Endothelial cell of umbilical vein (primary cell): ENCODE data around the gene LRRFIP2. TPM values are rescaled to one million over a fixed set of nuclear protein-coding genes. Genes with fewer than 3 reads are reported as not detected.

Experiments
- BruUV-seq: library from RNA; stranded (reverse); fragments of 400-500 nt; replicated peaks from 2 replicates; lab custom pipeline; 2021; lab: Mats Ljungman, UMichigan
- CTCF ChIA-PET: fragments of 300-600, 350-600 bp; sonication (Branson Sonifier 250); formaldehyde crosslinking; loops from one replicate; lab custom pipeline; 2021; ENCODE audit warnings: antibody characterized with exemption, inconsistent platforms; lab: Charles Lee
- POLR2A ChIA-PET: fragments of 300-600, 350-600 bp; sonication (Branson Sonifier 250); formaldehyde crosslinking; loops from one replicate; lab custom pipeline; 2021; ENCODE audit warnings: antibody characterized with exemption, inconsistent platforms; lab: Charles Lee
- DNase-seq: peaks from one replicate; pipeline ENCODE4 v3.0.0-alpha.2; 2011; ENCODE audit warnings: low read depth, low spot score
- FAIRE-seq: peaks from 2 replicates; lab custom pipeline; 2011; peaks lifted over from hg19 to GRCh38; lab: Jason Lieb, UNC
- H2AFZ ChIP-seq: 2 replicates; pipeline ENCODE4 v1.6.0; 2012; ENCODE audit warnings: low read depth, low read length, control low read depth, inconsistent platforms
- H3K27ac ChIP-seq: 2 replicates; pipeline ENCODE4 v1.5.1; 2011; ENCODE audit warnings: low read depth, mild to moderate bottlenecking, control low read depth, low read length, moderate library complexity; ENCODE audit not compliant: insufficient read depth
- H3K27me3 ChIP-seq, 2 experiments: 2 replicates each; pipeline versions ENCODE4 v1.6.0 to v1.6.1; 2011; ENCODE audit warnings: low read length in 2 of 2, mixed read lengths in 1 of 2; ENCODE audit not compliant: control insufficient read depth in 2 of 2, insufficient read depth in 2 of 2
- H3K36me3 ChIP-seq, 2 experiments: 2 replicates in 1 of 2; 3 replicates in 1 of 2; pipeline ENCODE4 v1.5.1; 2011; ENCODE audit warnings: low read length in 2 of 2, mild to moderate bottlenecking in 1 of 2, moderate library complexity in 1 of 2; ENCODE audit not compliant: control insufficient read depth in 2 of 2, insufficient read depth in 2 of 2; ENCODE audit errors: extremely low read depth in 1 of 2
- H3K4me1 ChIP-seq: 3 replicates; pipeline ENCODE4 v1.5.1; 2011; ENCODE audit warnings: mild to moderate bottlenecking, low read length; ENCODE audit not compliant: control insufficient read depth, insufficient read depth; ENCODE audit errors: extremely low read depth
- H3K4me2 ChIP-seq: 2 replicates; pipeline ENCODE4 v1.6.1; 2011; ENCODE audit warnings: low read length, control low read depth, mixed read lengths; ENCODE audit not compliant: insufficient read depth
- H3K4me3 ChIP-seq, 3 experiments: fragments of 200-600 bp in 1 of 3; sonication (generic), shearing (Covaris generic) in 1 of 3; replicated peaks in 1 of 3; 2 replicates each; pipeline ENCODE4 v1.5.1; 2011 to 2016; ENCODE audit warnings: control low read depth in 3 of 3, low read length in 3 of 3, mild to moderate bottlenecking in 2 of 3, inconsistent platforms in 1 of 3, low read depth in 1 of 3, moderate library complexity in 1 of 3; ENCODE audit not compliant: insufficient read depth in 1 of 3
- H3K79me2 ChIP-seq: 2 replicates; pipeline ENCODE4 v1.6.0; 2012; ENCODE audit warnings: low read length, inconsistent platforms; ENCODE audit not compliant: control insufficient read depth, insufficient read depth
- H3K9ac ChIP-seq: replicated peaks from 2 replicates; pipeline ENCODE3; 2011; ENCODE audit warnings: low read length, control low read depth; ENCODE audit not compliant: insufficient read depth; ENCODE audit errors: extremely low read depth
- H3K9me1 ChIP-seq: replicated peaks from 3 replicates; pipeline ENCODE4 v1.6.0; 2011; ENCODE audit warnings: mild to moderate bottlenecking, low read length; ENCODE audit not compliant: control insufficient read depth, insufficient read depth; ENCODE audit errors: extremely low read depth
- H3K9me3 ChIP-seq: replicated peaks from 2 replicates; pipeline ENCODE4 v1.5.1; 2012; ENCODE audit warnings: low read length, inconsistent platforms; ENCODE audit not compliant: control insufficient read depth, insufficient read depth
- H4K20me1 ChIP-seq: replicated peaks from 2 replicates; pipeline ENCODE3; 2011; ENCODE audit warnings: mild to moderate bottlenecking, low read length; ENCODE audit not compliant: control insufficient read depth, insufficient read depth; ENCODE audit errors: extremely low read depth
- EZH2 ChIP-seq: IDR thresholded peaks from 2 replicates; pipeline ENCODE4 v1.6.1; 2012; ENCODE audit warnings: borderline replicate concordance, low read depth, mild to moderate bottlenecking, moderate library complexity, low read length, inconsistent platforms; ENCODE audit not compliant: severe bottlenecking
- FOS ChIP-seq: IDR thresholded peaks from 2 replicates; pipeline ENCODE4 v1.6.1; 2011; ENCODE audit warnings: mild to moderate bottlenecking, low read length, moderate library complexity, borderline replicate concordance; ENCODE audit not compliant: insufficient read depth
- GATA2 ChIP-seq: IDR thresholded peaks from 2 replicates; pipeline ENCODE4 v1.7.0; 2011; ENCODE audit warnings: low read depth, mild to moderate bottlenecking, moderate library complexity, mixed read lengths, low read length; ENCODE audit not compliant: insufficient read length, insufficient read depth
- JUN ChIP-seq: IDR thresholded peaks from 2 replicates; pipeline ENCODE4 v1.6.1; 2011; ENCODE audit warnings: borderline replicate concordance, low read depth; ENCODE audit not compliant: insufficient read length, insufficient read depth
- MYC ChIP-seq: IDR thresholded peaks from one replicate; pipeline ENCODE4 v1.6.1; 2011; ENCODE audit warnings: mild to moderate bottlenecking, low read depth, low read length
- POLR2A ChIP-seq: IDR thresholded peaks from 2 replicates; pipeline ENCODE4 v1.6.1; 2012; ENCODE audit warnings: low read depth, mild to moderate bottlenecking, control low read depth, low read length
- POLR2AphosphoS5 ChIP-seq: IDR thresholded peaks from 2 replicates; pipeline ENCODE4 v1.6.1; 2012; ENCODE audit warnings: low read depth, mild to moderate bottlenecking, control low read depth, low read length, moderate library complexity; ENCODE audit not compliant: insufficient read depth
- dilution Hi-C: fragments of 300-500 bp; cut with MboI; formaldehyde crosslinking; loops from one replicate; pipeline ENCODE4 v1.15.0; 2019; ENCODE audit warnings: low sequenced_read_pairs; ENCODE audit not compliant: extremely low pct_ligation_motif_present
- intact Hi-C: fragments of 100-400 bp; cut with micrococcal nuclease; formaldehyde crosslinking; loops from one replicate; pipeline ENCODE4 v1.10.0; 2022
- polyA plus RNA-seq, 4 experiments: library from polyadenylated mRNA; depleted of rRNA in 3 of 4; stranded (reverse) in 3 of 4; unstranded in 1 of 4; fragments of >200 nt; gene quantifications; 2 replicates each; pipeline versions ENCODE4 v1.2.1 to v1.2.3, GENCODE V29; 2011 to 2012; ENCODE audit warnings: missing spikeins in 1 of 4
- total RNA-seq: library from RNA; stranded (reverse); gene quantifications from 2 replicates; pipeline ENCODE4 v1.2.3, GENCODE V29; 2021
- TF ChIP-seq, protein P1 (sequence below), 2 donors: IDR thresholded peaks; 1 replicate in 1 of 2; 2 replicates in 1 of 2; pipeline ENCODE4 v1.5.1; 2011; ENCODE audit warnings: low read length in 2 of 2, mild to moderate bottlenecking in 2 of 2, moderate library complexity in 2 of 2, control low read depth in 1 of 2, inconsistent platforms in 1 of 2, low read depth in 1 of 2; ENCODE audit not compliant: insufficient read depth in 1 of 2; ENCODE audit errors: extremely low read depth in 1 of 2
- TF ChIP-seq, protein P2 (sequence below): IDR thresholded peaks from 2 replicates; pipeline ENCODE4 v1.6.1; 2011; ENCODE audit not compliant: insufficient read depth, insufficient read length

The LRRFIP2 gene
- total and polyA plus RNA-seq, 2 donors (not counting 3 experiments of a cell fraction or from before 2014, with no cell fraction given) = 20.8 to 78.9 TPM

DNA sequence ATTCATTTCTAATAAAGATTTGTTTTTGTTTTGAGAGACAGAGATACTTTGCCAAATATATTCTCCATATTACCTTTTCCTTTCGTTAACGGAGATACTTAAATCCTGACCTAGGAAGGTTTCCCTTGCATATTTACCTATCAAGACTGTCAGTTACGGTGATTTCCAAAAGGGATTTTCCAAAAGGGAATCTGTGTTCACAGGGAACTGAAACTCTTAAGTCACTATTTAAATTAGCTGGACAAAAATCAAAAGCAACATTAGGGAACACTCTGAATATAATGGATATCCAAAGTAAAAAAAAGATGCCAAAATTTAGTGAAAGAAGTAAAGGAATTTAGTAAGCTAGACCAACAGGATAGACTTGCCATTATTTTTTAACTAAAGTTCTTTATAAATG, 576 bp downstream of the LRRFIP2 start:
- Histone ChIP-seq H3K36me3 (peaks cover 5 to 8% of the 10 kb centered on the region in 2 experiments), H3K9me1 (no peaks in the 10 kb centered on the region), H3K4me1 (peaks cover 38% of the 10 kb centered on the region), H3K4me2 (peak overlapping the region; percentile 92), H3K9ac (peak overlapping the region; percentile 73), H3K27me3 (no peaks in the 10 kb centered on the region), H3K27ac (peak overlapping the region; percentile 28), H4K20me1 (peaks cover 3% of the 10 kb centered on the region), H2AFZ (no peak overlapping the region), H3K79me2 (peaks cover 90% of the 10 kb centered on the region), H3K9me3 (no peaks in the 10 kb centered on the region), H3K4me3 (peak overlapping the region in 1 of 3 experiments; percentile 90)
- no TSS peak for BruUV-seq
- intact Hi-C loops (no loop called here), dilution Hi-C loops (no loop called here)
- peak; percentile 47 for FAIRE-seq
- CTCF ChIA-PET = interaction anchor here (0.6 to 1.2 kb wide), 5 partner anchors 14 to 76 kb away, joined by 3 to 7 read pairs (median 5); no protein-coding TSS in a partner anchor
- POLR2A ChIA-PET = no interaction called here
- TF ChIP-seq JUN (no peak), FOS (no peak), POLR2A (no peak), MYC (no peak), GATA2 (no peak), EZH2 (no peak), POLR2AphosphoS5 (no peak)
- TF ChIP-seq, protein P1, sequence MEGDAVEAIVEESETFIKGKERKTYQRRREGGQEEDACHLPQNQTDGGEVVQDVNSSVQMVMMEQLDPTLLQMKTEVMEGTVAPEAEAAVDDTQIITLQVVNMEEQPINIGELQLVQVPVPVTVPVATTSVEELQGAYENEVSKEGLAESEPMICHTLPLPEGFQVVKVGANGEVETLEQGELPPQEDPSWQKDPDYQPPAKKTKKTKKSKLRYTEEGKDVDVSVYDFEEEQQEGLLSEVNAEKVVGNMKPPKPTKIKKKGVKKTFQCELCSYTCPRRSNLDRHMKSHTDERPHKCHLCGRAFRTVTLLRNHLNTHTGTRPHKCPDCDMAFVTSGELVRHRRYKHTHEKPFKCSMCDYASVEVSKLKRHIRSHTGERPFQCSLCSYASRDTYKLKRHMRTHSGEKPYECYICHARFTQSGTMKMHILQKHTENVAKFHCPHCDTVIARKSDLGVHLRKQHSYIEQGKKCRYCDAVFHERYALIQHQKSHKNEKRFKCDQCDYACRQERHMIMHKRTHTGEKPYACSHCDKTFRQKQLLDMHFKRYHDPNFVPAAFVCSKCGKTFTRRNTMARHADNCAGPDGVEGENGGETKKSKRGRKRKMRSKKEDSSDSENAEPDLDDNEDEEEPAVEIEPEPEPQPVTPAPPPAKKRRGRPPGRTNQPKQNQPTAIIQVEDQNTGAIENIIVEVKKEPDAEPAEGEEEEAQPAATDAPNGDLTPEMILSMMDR (IDR thresholded peaks at IDR 0.05; ENCODE audit: extremely low read depth in 1 of 2, insufficient read depth in 1 of 2, low read depth in 1 of 2, low read length in 2 of 2) = no peak
- TF ChIP-seq, protein P2, sequence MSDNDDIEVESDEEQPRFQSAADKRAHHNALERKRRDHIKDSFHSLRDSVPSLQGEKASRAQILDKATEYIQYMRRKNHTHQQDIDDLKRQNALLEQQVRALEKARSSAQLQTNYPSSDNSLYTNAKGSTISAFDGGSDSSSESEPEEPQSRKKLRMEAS = no peak
- peak; percentile 63 for DNase-seq
